A673 (cell line): ENCODE results near the gene MET. TPM values are rescaled to one million over a fixed set of nuclear protein-coding genes. Genes with fewer than 3 reads are reported as not detected.

Experiments
- BruUV-seq: library from RNA; stranded (reverse); fragments of 400-500 nt; replicated peaks from 2 replicates; lab custom pipeline; 2021; lab: Mats Ljungman, UMichigan
- CTCF ChIA-PET: fragments of 300-600 bp; sonication (Branson Sonifier 250); formaldehyde crosslinking; loops from one replicate; lab custom pipeline; 2022; ENCODE audit warnings: antibody characterized with exemption; lab: Charles Lee
- POLR2A ChIA-PET: fragments of 300-600 bp; sonication (Branson Sonifier 250); formaldehyde crosslinking; loops from one replicate; lab custom pipeline; 2022; ENCODE audit warnings: antibody characterized with exemption; ENCODE audit not compliant: low non-redundant PET; lab: Charles Lee
- DNase-seq: peaks from one replicate; pipeline ENCODE4 v3.0.0-alpha.2; 2015; ENCODE audit warnings: low spot score
- H3K27ac ChIP-seq: fragments of 200-600 bp; sonication (generic); 2 replicates; pipeline ENCODE4 v1.5.1; 2016; ENCODE audit warnings: mixed run types, low read depth, mild to moderate bottlenecking, mixed read lengths, antibody characterized with exemption, low read length; ENCODE audit not compliant: poor library complexity, severe bottlenecking
- H3K27me3 ChIP-seq: fragments of 200-600 bp; sonication (generic); replicated peaks from 2 replicates; pipeline ENCODE4 v1.6.1; 2017; ENCODE audit warnings: mixed run types, low read depth, mild to moderate bottlenecking, mixed read lengths, antibody characterized with exemption, low read length; ENCODE audit not compliant: insufficient read depth, poor library complexity
- H3K36me3 ChIP-seq: fragments of 200-600 bp; sonication (generic); 2 replicates; pipeline ENCODE4 v1.6.1; 2016; ENCODE audit warnings: mixed run types, mild to moderate bottlenecking, mixed read lengths, antibody characterized with exemption, low read length; ENCODE audit not compliant: insufficient read depth, poor library complexity, severe bottlenecking
- H3K4me1 ChIP-seq: fragments of 200-600 bp; sonication (generic); 2 replicates; pipeline ENCODE4 v1.6.1; 2017; ENCODE audit warnings: mixed run types, mild to moderate bottlenecking, mixed read lengths, antibody characterized with exemption, low read length; ENCODE audit not compliant: insufficient read depth, poor library complexity, severe bottlenecking
- H3K4me3 ChIP-seq: fragments of 200-600 bp; sonication (generic); 2 replicates; pipeline ENCODE4 v1.5.1; 2016; ENCODE audit warnings: low read depth, mixed run types, mild to moderate bottlenecking, mixed read lengths, low read length; ENCODE audit not compliant: poor library complexity, severe bottlenecking
- H3K9me3 ChIP-seq: fragments of 200-600 bp; sonication (generic); 2 replicates; pipeline ENCODE4 v1.6.1; 2016; ENCODE audit warnings: mixed run types, low read depth, mild to moderate bottlenecking, mixed read lengths, antibody characterized with exemption, low read length; ENCODE audit not compliant: poor library complexity, severe bottlenecking
- CTCF ChIP-seq: fragments of 300-800, 200-600 bp; sonication (generic); conservative IDR thresholded peaks from 2 replicates; pipeline ENCODE4 v1.5.1; 2017; ENCODE audit warnings: low read depth, mild to moderate bottlenecking, antibody characterized with exemption, low read length, moderate library complexity, mixed read lengths
- EZH2 ChIP-seq: fragments of 200-600 bp; sonication (generic); IDR thresholded peaks from 2 replicates; pipeline ENCODE4 v1.6.1; 2017; ENCODE audit warnings: borderline replicate concordance, low read depth, mild to moderate bottlenecking, mixed read lengths, antibody characterized with exemption, low read length; ENCODE audit not compliant: poor library complexity, severe bottlenecking
- intact Hi-C: fragments of 100-400 bp; cut with micrococcal nuclease; formaldehyde crosslinking; loops from one replicate; pipeline ENCODE4 v1.10.0; 2022; ENCODE audit not compliant: unreplicated experiment
- total RNA-seq: library from RNA; stranded (reverse); gene quantifications from 2 replicates; pipeline ENCODE4 v1.2.3, GENCODE V29; 2021

MET gene
- total RNA-seq, 1 experiment from 2014 or later: 6.8 TPM

- intact Hi-C loops: no loop called here
- CTCF ChIA-PET: no interaction called here
Measured at GRCh38 chr7:116766881-116767280, 94.9 kb downstream of the MET start.

GRCh38 chr7:116769546-116769945, 97.5 kb downstream of the MET start:
- BruUV-seq: no TSS peak
- POLR2A ChIA-PET: no interaction called here
- H3K36me3 ChIP-seq: no peaks in the 10 kb centered on the region
- intact Hi-C loops: no loop called here
- no peak overlapping the region for H3K27ac ChIP-seq
- no peak overlapping the region for H3K4me3 ChIP-seq
- CTCF ChIA-PET: no interaction called here
- no peaks in the 10 kb centered on the region for H3K27me3 ChIP-seq
- H3K9me3 ChIP-seq: no peaks in the 10 kb centered on the region
- TF ChIP-seq CTCF: no peak
- TF ChIP-seq EZH2: no peak
- no peaks in the 10 kb centered on the region for H3K4me1 ChIP-seq
- no peak for DNase-seq

More at GRCh38 chr7:116766881-116767280, 94.9 kb downstream of the MET start:
- H3K4me1 ChIP-seq: no peaks in the 10 kb centered on the region
- BruUV-seq: no TSS peak
- no peak overlapping the region for H3K4me3 ChIP-seq
- H3K27ac ChIP-seq: no peak overlapping the region
- H3K9me3 ChIP-seq: no peaks in the 10 kb centered on the region
- no peak for DNase-seq
- no peak for TF ChIP-seq CTCF
- TF ChIP-seq EZH2: no peak
- no peaks in the 10 kb centered on the region for H3K27me3 ChIP-seq
- no peaks in the 10 kb centered on the region for H3K36me3 ChIP-seq
- POLR2A ChIA-PET: no interaction called here

- ChIA-PET CTCF (no interaction called here), POLR2A (no interaction called here)
- intact Hi-C loops: no loop called here
- Histone ChIP-seq H3K36me3 (no peaks in the 10 kb centered on the region), H3K4me1 (no peaks in the 10 kb centered on the region), H3K4me3 (no peak overlapping the region), H3K9me3 (no peaks in the 10 kb centered on the region), H3K27me3 (no peaks in the 10 kb centered on the region), H3K27ac (no peak overlapping the region)
- no peak for TF ChIP-seq CTCF
- TF ChIP-seq EZH2: no peak
- no peak for DNase-seq
- no TSS peak for BruUV-seq
Measured at GRCh38 chr7:116770941-116771340, 98.9 kb downstream of the MET start.
